Peyer's patch (tissue), 4 donors: Measurements from ENCODE around the gene USP10. TPM values are rescaled to one million over a fixed set of nuclear protein-coding genes. Genes with fewer than 3 reads are reported as not detected.

ENCODE experiments used
- DNase-seq, 3 donors: peaks; one replicate each; pipeline ENCODE4 v3.0.0-alpha.2; 2017 to 2019
- H3K27ac ChIP-seq, 4 donors: fragments of 200-600 bp; sonication (generic); one replicate each; pipeline ENCODE4 v1.5.1; 2016 to 2019
- H3K27me3 ChIP-seq, 2 donors: fragments of 200-600 bp; sonication (generic); one replicate each; pipeline ENCODE4 v1.5.1; 2019
- H3K36me3 ChIP-seq, 3 donors: fragments of 200-600 bp; sonication (generic); one replicate each; pipeline ENCODE4 v1.5.1; 2016 to 2019
- H3K4me1 ChIP-seq, 4 donors: fragments of 200-600 bp; sonication (generic); one replicate each; pipeline ENCODE4 v1.5.1; 2016 to 2019
- H3K4me3 ChIP-seq, 4 donors: fragments of 200-600 bp; sonication (generic); 1 replicate in 3 of 4; 2 replicates in 1 of 4; pipeline ENCODE4 v1.5.1; 2016 to 2019; ENCODE audit warnings: mild to moderate bottlenecking in 1 of 4
- H3K9me3 ChIP-seq, 4 donors: fragments of 200-600 bp; sonication (generic); one replicate each; pipeline ENCODE4 v1.5.1; 2016 to 2019; ENCODE audit warnings: mild to moderate bottlenecking in 1 of 4
- CTCF ChIP-seq, 6 experiments: fragments of 450-650 bp in 4 of 6; fragments of 200-600 bp in 2 of 6; sonication (generic) in 1 of 6; IDR thresholded peaks; one replicate each; pipeline ENCODE4 v1.5.1; 2017 to 2019; ENCODE audit warnings: antibody characterized with exemption in 6 of 6, mild to moderate bottlenecking in 3 of 6, moderate library complexity in 1 of 6
- POLR2A ChIP-seq, 2 donors: fragments of 450-650 bp; IDR thresholded peaks; one replicate each; pipeline ENCODE4 v1.5.1; 2017; ENCODE audit warnings: antibody characterized with exemption in 2 of 2, mild to moderate bottlenecking in 2 of 2, moderate library complexity in 2 of 2
- total RNA-seq, 4 donors: library from RNA; depleted of rRNA; stranded (reverse); fragments of >200 nt; gene quantifications; one replicate each; pipeline ENCODE4 v1.1.0, GENCODE V29; 2016

USP10 gene
- total RNA-seq, 4 donors from 2014 or later, result 48.0 to 85.5 (median 59.9) TPM

- no peak for DNase-seq
- Histone ChIP-seq H3K27ac (no peak overlapping the region), H3K4me3 (no peak overlapping the region), H3K36me3 (no peaks in the 10 kb centered on the region), H3K27me3 (no peaks in the 10 kb centered on the region), H3K9me3 (no peaks in the 10 kb centered on the region), H3K4me1 (peaks cover 0 to 18% (median 0%) of the 10 kb centered on the region in 4 donors)
- TF ChIP-seq CTCF (IDR thresholded peaks at IDR 0.05) (no peak), POLR2A (IDR thresholded peaks at IDR 0.05) (no peak)
Observed at GRCh38 chr16:84717484-84717883, 17.7 kb downstream of the USP10 start.

- TF ChIP-seq POLR2A (IDR thresholded peaks at IDR 0.05) (no peak), CTCF (IDR thresholded peaks at IDR 0.05) (no peak)
- H3K27me3 ChIP-seq, result no peaks in the 10 kb centered on the region
- H3K9me3 ChIP-seq, result no peaks in the 10 kb centered on the region
- no peak for DNase-seq
- no peak overlapping the region for H3K27ac ChIP-seq
- peaks cover 0 to 29% (median 11%) of the 10 kb centered on the region in 4 donors for H3K4me1 ChIP-seq
- H3K36me3 ChIP-seq, result no peaks in the 10 kb centered on the region
- H3K4me3 ChIP-seq, result no peak overlapping the region
Observed at GRCh38 chr16:84720177-84720579, 20.4 kb downstream of the USP10 start.

- no peak for DNase-seq
- no peak for TF ChIP-seq CTCF (IDR thresholded peaks at IDR 0.05)
- TF ChIP-seq POLR2A (IDR thresholded peaks at IDR 0.05), result no peak
- H3K9me3 ChIP-seq, result no peaks in the 10 kb centered on the region
- H3K36me3 ChIP-seq, result no peaks in the 10 kb centered on the region
- H3K27me3 ChIP-seq, result no peaks in the 10 kb centered on the region
- H3K27ac ChIP-seq, result no peak overlapping the region
- H3K4me3 ChIP-seq, result no peak overlapping the region
- H3K4me1 ChIP-seq, result peaks cover 0 to 46% (median 16%) of the 10 kb centered on the region in 4 donors
Observed at GRCh38 chr16:84722068-84722467, 22.3 kb downstream of the USP10 start.

- no peak overlapping the region for H3K4me3 ChIP-seq
- peaks cover 0 to 47% (median 16%) of the 10 kb centered on the region in 4 donors for H3K4me1 ChIP-seq
- H3K27me3 ChIP-seq, result no peaks in the 10 kb centered on the region
- H3K9me3 ChIP-seq, result no peaks in the 10 kb centered on the region
- H3K27ac ChIP-seq, result peak overlapping the region in 3 of 4 donors; percentile 1 to 69 (median 59)
- TF ChIP-seq CTCF (IDR thresholded peaks at IDR 0.05), result no peak
- DNase-seq, result no peak
- no peaks in the 10 kb centered on the region for H3K36me3 ChIP-seq
Observed at GRCh38 chr16:84723906-84724305, 24.1 kb downstream of the USP10 start.

GRCh38 chr16:84724606-84725309 is 25.0 kb downstream of the USP10 start:
- H3K4me1 ChIP-seq, result peaks cover 0 to 52% (median 16%) of the 10 kb centered on the region in 4 donors
- no peaks in the 10 kb centered on the region for H3K9me3 ChIP-seq
- H3K27me3 ChIP-seq, result no peaks in the 10 kb centered on the region
- no peaks in the 10 kb centered on the region for H3K36me3 ChIP-seq
- DNase-seq, result no peak
- H3K27ac ChIP-seq, result peak overlapping the region; percentile 1 to 69 (median 32)
- H3K4me3 ChIP-seq, result no peak overlapping the region
- TF ChIP-seq POLR2A (IDR thresholded peaks at IDR 0.05) (no peak), CTCF (IDR thresholded peaks at IDR 0.05) (peak in 1 of 6 experiments; percentile 1)
